Breast epithelium (tissue), 4 donors: ENCODE data around the gene PRSS50. TPM values are rescaled to one million over a fixed set of nuclear protein-coding genes. Genes with fewer than 3 reads are reported as not detected.

ENCODE experiments used
- DNase-seq, 2 donors: peaks; one replicate each; pipeline ENCODE4 v3.0.0-alpha.2; 2019; ENCODE audit warnings: low spot score in 2 of 2
- H3K27ac ChIP-seq, 2 donors: fragments of 200-600 bp; sonication (generic) in 1 of 2; one replicate each; pipeline ENCODE4 v1.5.1; 2016 to 2019; ENCODE audit warnings: mild to moderate bottlenecking in 1 of 2
- H3K27me3 ChIP-seq, 2 donors: fragments of 200-600 bp; sonication (generic) in 1 of 2; one replicate each; pipeline versions ENCODE4 v1.5.1 to v1.6.0; 2017 to 2019; ENCODE audit warnings: control low read depth in 1 of 2, mild to moderate bottlenecking in 1 of 2
- H3K36me3 ChIP-seq: fragments of 200-600 bp; one replicate; pipeline ENCODE4 v1.5.1; 2019
- H3K4me1 ChIP-seq, 2 donors: fragments of 200-600 bp; sonication (generic); one replicate each; pipeline ENCODE4 v1.5.1; 2016 to 2019; ENCODE audit warnings: control low read depth in 1 of 2
- H3K4me3 ChIP-seq, 3 donors: fragments of 200-600 bp; sonication (generic); 1 replicate in 2 of 3; 2 replicates in 1 of 3; pipeline ENCODE4 v1.5.1; 2016 to 2019; ENCODE audit warnings: mild to moderate bottlenecking in 3 of 3, moderate library complexity in 2 of 3
- H3K9me3 ChIP-seq, 2 donors: fragments of 200-600 bp; sonication (generic) in 1 of 2; one replicate each; pipeline ENCODE4 v1.5.1; 2016 to 2019; ENCODE audit warnings: control low read depth in 1 of 2
- POLR2A ChIP-seq: fragments of 450-650 bp; IDR thresholded peaks from one replicate; pipeline ENCODE4 v1.6.1; 2016; ENCODE audit warnings: antibody characterized with exemption, mild to moderate bottlenecking, moderate library complexity
- POLR2AphosphoS5 ChIP-seq, 3 donors: sonication (generic); formaldehyde crosslinking; IDR thresholded peaks; one replicate each; pipeline ENCODE4 v1.6.1; 2017; ENCODE audit warnings: antibody characterized with exemption in 3 of 3
- intact Hi-C: fragments of 100-400 bp; cut with DNase I; formaldehyde crosslinking; loops from one replicate; pipeline ENCODE4 v1.15.1; 2023; ENCODE audit warnings: low total_unique reads
- total RNA-seq, 3 donors: library from RNA; depleted of rRNA; stranded (reverse); fragments of >200 nt; gene quantifications; one replicate each; pipeline ENCODE4 v1.1.0, GENCODE V29; 2016
- TF ChIP-seq, protein P1 (sequence below), 3 donors: fragments of 450-650 bp; IDR thresholded peaks; one replicate each; pipeline ENCODE4 v1.5.1; 2016 to 2017; ENCODE audit warnings: antibody characterized with exemption in 3 of 3, mild to moderate bottlenecking in 3 of 3, moderate library complexity in 3 of 3

PRSS50 gene
- total RNA-seq, 3 donors from 2014 or later: 2.9 to 3.6 TPM; not detected in 1

DNA sequence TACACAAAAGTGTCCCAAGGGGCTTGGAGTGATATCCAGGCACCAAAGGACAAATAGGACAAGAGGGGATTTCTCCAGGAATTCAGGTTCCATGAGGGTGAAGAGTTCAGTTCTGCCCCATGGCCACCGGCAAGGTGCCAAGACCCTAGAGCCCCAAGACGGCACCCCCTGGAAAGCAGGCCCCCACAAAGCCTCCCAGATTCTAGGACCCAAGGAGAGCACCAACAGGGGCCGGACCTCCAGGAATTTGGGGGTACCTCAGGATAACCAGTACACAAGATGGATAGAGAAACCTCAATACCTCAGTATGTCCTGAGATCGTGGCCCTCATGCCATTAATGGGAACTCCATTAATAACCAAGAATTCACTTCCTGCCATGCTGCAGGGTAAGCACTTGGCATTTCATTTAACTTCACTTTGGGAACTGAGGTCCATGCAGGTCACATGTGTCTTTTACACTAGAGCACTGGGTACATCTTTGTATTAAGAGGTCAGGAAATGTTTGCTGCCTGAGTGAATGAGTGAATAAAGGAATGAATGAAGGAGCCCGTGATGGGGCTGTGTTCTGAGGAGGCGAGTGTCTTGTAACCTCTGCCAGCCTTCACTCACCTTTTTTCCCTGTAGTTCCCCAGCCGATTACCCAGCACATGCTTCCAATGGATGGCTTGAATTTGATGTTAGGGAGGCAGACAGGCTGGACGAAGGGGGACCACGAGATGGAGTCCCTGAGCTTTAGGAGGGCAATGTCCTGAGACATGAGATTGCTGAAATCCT, 15.5 kb upstream of the PRSS50 start:
- Histone ChIP-seq H3K4me3 (no peak overlapping the region), H3K27ac (no peak overlapping the region), H3K27me3 (no peaks in the 10 kb centered on the region), H3K4me1 (no peaks in the 10 kb centered on the region), H3K9me3 (no peaks in the 10 kb centered on the region), H3K36me3 (no peaks in the 10 kb centered on the region)
- no peak for TF ChIP-seq POLR2A
- intact Hi-C loops: no loop called here
- DNase-seq: no peak

- no peak overlapping the region for H3K27ac ChIP-seq
- DNase-seq: no peak
- no peaks in the 10 kb centered on the region for H3K36me3 ChIP-seq
- H3K4me3 ChIP-seq: no peak overlapping the region
- no peaks in the 10 kb centered on the region for H3K9me3 ChIP-seq
- intact Hi-C loops: no loop called here
- TF ChIP-seq POLR2AphosphoS5 (IDR thresholded peaks at IDR 0.05) (no peak), POLR2A (no peak)
- TF ChIP-seq, protein P1, sequence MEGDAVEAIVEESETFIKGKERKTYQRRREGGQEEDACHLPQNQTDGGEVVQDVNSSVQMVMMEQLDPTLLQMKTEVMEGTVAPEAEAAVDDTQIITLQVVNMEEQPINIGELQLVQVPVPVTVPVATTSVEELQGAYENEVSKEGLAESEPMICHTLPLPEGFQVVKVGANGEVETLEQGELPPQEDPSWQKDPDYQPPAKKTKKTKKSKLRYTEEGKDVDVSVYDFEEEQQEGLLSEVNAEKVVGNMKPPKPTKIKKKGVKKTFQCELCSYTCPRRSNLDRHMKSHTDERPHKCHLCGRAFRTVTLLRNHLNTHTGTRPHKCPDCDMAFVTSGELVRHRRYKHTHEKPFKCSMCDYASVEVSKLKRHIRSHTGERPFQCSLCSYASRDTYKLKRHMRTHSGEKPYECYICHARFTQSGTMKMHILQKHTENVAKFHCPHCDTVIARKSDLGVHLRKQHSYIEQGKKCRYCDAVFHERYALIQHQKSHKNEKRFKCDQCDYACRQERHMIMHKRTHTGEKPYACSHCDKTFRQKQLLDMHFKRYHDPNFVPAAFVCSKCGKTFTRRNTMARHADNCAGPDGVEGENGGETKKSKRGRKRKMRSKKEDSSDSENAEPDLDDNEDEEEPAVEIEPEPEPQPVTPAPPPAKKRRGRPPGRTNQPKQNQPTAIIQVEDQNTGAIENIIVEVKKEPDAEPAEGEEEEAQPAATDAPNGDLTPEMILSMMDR (IDR thresholded peaks at IDR 0.05): no peak
- H3K27me3 ChIP-seq: no peaks in the 10 kb centered on the region
- no peaks in the 10 kb centered on the region for H3K4me1 ChIP-seq
These were observed 14.1 kb upstream of the PRSS50 start for GRCh38 chr3:46731795-46732194.

DNA sequence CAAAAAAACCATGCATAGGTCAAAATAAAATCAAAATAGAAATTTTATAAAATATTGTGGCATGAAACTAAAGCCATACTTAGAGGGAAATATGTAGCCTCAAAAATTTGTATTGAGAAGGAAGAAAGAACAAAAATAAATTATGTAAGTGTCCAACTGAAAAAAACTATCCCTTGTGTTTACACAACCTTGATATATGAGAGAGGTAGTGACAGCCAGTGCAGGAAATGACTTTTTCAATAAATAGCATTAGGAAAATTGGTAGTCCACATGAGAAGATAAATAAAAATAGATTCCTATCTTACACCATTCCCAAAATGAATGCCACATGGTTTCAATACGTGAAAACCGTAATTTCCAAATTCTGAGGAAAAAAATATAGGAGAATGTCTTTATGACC, 13.2 kb upstream of the PRSS50 start:
- no peak for DNase-seq
- intact Hi-C loops: no loop called here
- H3K4me1 ChIP-seq: no peaks in the 10 kb centered on the region
- no peaks in the 10 kb centered on the region for H3K27me3 ChIP-seq
- H3K36me3 ChIP-seq: no peaks in the 10 kb centered on the region
- no peak overlapping the region for H3K4me3 ChIP-seq
- no peaks in the 10 kb centered on the region for H3K9me3 ChIP-seq
- TF ChIP-seq POLR2A: no peak
- H3K27ac ChIP-seq: no peak overlapping the region

- no peaks in the 10 kb centered on the region for H3K27me3 ChIP-seq
- no peaks in the 10 kb centered on the region for H3K9me3 ChIP-seq
- no peak overlapping the region for H3K4me3 ChIP-seq
- TF ChIP-seq, protein P1 (IDR thresholded peaks at IDR 0.05): no peak
- TF ChIP-seq POLR2AphosphoS5 (IDR thresholded peaks at IDR 0.05): no peak
- TF ChIP-seq POLR2A: no peak
- no peak for DNase-seq
- H3K4me1 ChIP-seq: no peaks in the 10 kb centered on the region
- no peak overlapping the region for H3K27ac ChIP-seq
- intact Hi-C loops: no loop called here
- no peaks in the 10 kb centered on the region for H3K36me3 ChIP-seq
These were observed 11.4 kb upstream of the PRSS50 start for GRCh38 chr3:46729038-46729437.

DNA sequence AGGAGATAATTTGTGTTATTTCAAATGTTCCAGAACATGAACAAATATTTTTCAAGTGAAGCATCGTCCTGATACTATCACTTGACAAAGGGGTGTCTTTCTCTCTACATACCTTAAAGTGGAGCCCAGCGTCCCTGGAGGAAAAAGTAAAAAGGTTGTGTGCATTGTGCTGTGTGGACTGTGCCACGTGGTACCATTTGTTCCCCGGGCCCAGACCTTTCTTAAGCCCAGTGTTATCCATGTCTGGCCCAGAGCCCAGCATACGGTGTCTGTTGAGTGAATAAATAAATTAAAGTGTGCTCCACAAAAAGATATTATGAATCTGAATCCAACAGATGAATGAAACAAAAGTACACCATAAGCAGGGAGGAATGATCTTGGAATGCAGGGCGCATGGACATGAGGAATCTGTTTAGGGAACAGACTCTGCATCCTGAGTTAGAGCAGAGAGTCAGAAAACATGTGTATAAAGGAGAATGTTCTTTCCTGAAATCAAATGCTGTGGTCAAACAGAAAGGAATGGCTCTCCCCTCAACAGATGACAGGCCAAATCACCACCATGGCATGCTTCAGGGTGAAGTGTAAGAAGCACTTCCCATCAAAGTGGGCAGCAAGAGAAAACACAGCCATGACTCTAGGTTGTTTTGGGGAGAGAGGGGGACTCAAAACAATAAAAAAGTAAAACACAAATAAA, 8.1 kb upstream of the PRSS50 start:
- Histone ChIP-seq H3K27me3 (no peaks in the 10 kb centered on the region), H3K4me3 (no peak overlapping the region), H3K27ac (no peak overlapping the region), H3K9me3 (no peaks in the 10 kb centered on the region), H3K36me3 (no peaks in the 10 kb centered on the region), H3K4me1 (no peaks in the 10 kb centered on the region)
- intact Hi-C loops: no loop called here
- TF ChIP-seq POLR2A (no peak), POLR2AphosphoS5 (IDR thresholded peaks at IDR 0.05) (no peak)
- TF ChIP-seq, protein P1 (IDR thresholded peaks at IDR 0.05): no peak
- DNase-seq: peak in 1 of 2 donors; percentile 35

DNA sequence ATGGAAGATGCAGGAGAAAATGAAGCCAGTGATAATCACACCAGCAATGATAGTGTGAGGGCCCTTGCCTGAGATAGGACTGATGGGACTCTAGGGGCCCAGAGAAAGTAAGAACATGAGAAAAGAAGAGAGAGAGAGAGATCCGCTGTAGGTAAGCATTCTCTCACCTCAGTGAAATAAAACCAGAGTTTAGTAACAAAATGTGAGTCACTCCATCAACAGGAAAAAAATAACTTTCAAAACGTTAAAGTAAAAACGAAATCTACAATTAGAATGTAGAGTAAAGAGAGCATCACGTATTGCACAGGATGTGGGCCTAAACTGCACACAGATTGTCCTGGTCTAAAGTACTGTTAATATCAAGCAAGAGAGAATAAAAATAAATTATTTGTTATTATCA, 6.8 kb upstream of the PRSS50 start:
- no peaks in the 10 kb centered on the region for H3K36me3 ChIP-seq
- no peak overlapping the region for H3K27ac ChIP-seq
- no peak overlapping the region for H3K4me3 ChIP-seq
- intact Hi-C loops: no loop called here
- H3K9me3 ChIP-seq: no peaks in the 10 kb centered on the region
- TF ChIP-seq POLR2A (no peak), POLR2AphosphoS5 (IDR thresholded peaks at IDR 0.05) (no peak)
- TF ChIP-seq, protein P1 (IDR thresholded peaks at IDR 0.05): no peak
- no peaks in the 10 kb centered on the region for H3K4me1 ChIP-seq
- no peak for DNase-seq
- no peaks in the 10 kb centered on the region for H3K27me3 ChIP-seq
